NOMO-1 treated with DMSO at 0.1 percent for 48 hours (cell line): ENCODE data around the gene PRDM8.

Source experiments
- DNase-seq: peaks from one replicate; lab custom pipeline; 2025; ENCODE audit not compliant: unreplicated experiment; lab: John Stamatoyannopoulos, UW

Gene PRDM8

GRCh38 chr4:80199947-80200346 is 2.6 kb downstream of the PRDM8 start:
- no peak for DNase-seq

GRCh38 chr4:80201252-80202151 is 4.2 kb downstream of the PRDM8 start:
- DNase-seq, result peak; percentile 37

- peak; percentile 68 for DNase-seq
Measured at GRCh38 chr4:80202190-80202711, 4.9 kb downstream of the PRDM8 start.

- peak; percentile 71 for DNase-seq
Measured at GRCh38 chr4:80202741-80203553, 5.6 kb downstream of the PRDM8 start.

- DNase-seq, result no peak
Measured at GRCh38 chr4:80204433-80205011, 7.2 kb downstream of the PRDM8 start.

- DNase-seq, result no peak
Measured at GRCh38 chr4:80206111-80206510, 8.8 kb downstream of the PRDM8 start.

- DNase-seq, result no peak
Measured at GRCh38 chr4:80206521-80207171, 9.3 kb downstream of the PRDM8 start.

- DNase-seq, result no peak
Measured at GRCh38 chr4:80207172-80207583, 9.9 kb downstream of the PRDM8 start.

GRCh38 chr4:80207664-80208063 is 10.4 kb downstream of the PRDM8 start:
- no peak for DNase-seq

- DNase-seq, result no peak
Measured at GRCh38 chr4:80208610-80209339, 11.5 kb downstream of the PRDM8 start.

- DNase-seq, result no peak
Measured at GRCh38 chr4:80209340-80209701, 12.0 kb downstream of the PRDM8 start.

- no peak for DNase-seq
Measured at GRCh38 chr4:80210549-80210948, 13.2 kb downstream of the PRDM8 start.

GRCh38 chr4:80213117-80213815 is 16.0 kb downstream of the PRDM8 start:
- DNase-seq, result no peak

GRCh38 chr4:80215449-80216052 is 18.2 kb downstream of the PRDM8 start:
- peak; percentile 43 for DNase-seq

- DNase-seq, result peak; percentile 79
Measured at GRCh38 chr4:80216100-80216761, 18.9 kb downstream of the PRDM8 start.

GRCh38 chr4:80219301-80220025 is 22.2 kb downstream of the PRDM8 start:
- DNase-seq, result no peak

- no peak for DNase-seq
Measured at GRCh38 chr4:80220711-80221110, 23.4 kb downstream of the PRDM8 start.

- DNase-seq, result peak; percentile 17
Measured at GRCh38 chr4:80221161-80221560, 23.9 kb downstream of the PRDM8 start.
